LNCaP clone FGC (cell line): ENCODE measurements around the gene NSMF.

Source experiments
- DNase-seq: peaks from one replicate; pipeline ENCODE4 v3.0.0-alpha.2; 2011; ENCODE audit warnings: low read depth
- H3K4me3 ChIP-seq: 2 replicates; pipeline ENCODE4 v1.5.1; 2011; ENCODE audit warnings: mild to moderate bottlenecking, low read depth, low read length, control low read depth
- CTCF ChIP-seq: IDR thresholded peaks from 2 replicates; pipeline ENCODE4 v1.5.1; 2012; ENCODE audit warnings: mild to moderate bottlenecking; ENCODE audit not compliant: control insufficient read depth, insufficient read depth; ENCODE audit errors: extremely low read depth

Gene NSMF

GRCh38 chr9:137501457-137501856 lies 42.3 kb upstream of the NSMF start:
- DNase-seq: no peak
- no peak for TF ChIP-seq CTCF

GRCh38 chr9:137500666-137501397 lies 41.7 kb upstream of the NSMF start:
- no peak overlapping the region for H3K4me3 ChIP-seq
- no peak for DNase-seq
- no peak for TF ChIP-seq CTCF

More at GRCh38 chr9:137501457-137501856, 42.3 kb upstream of the NSMF start:
- H3K4me3 ChIP-seq: no peak overlapping the region

GRCh38 chr9:137499858-137500661 lies 40.9 kb upstream of the NSMF start:
- DNase-seq: no peak
- H3K4me3 ChIP-seq: no peak overlapping the region
- no peak for TF ChIP-seq CTCF

- no peak for TF ChIP-seq CTCF
- H3K4me3 ChIP-seq: no peak overlapping the region
- no peak for DNase-seq
Observed at GRCh38 chr9:137499416-137499815, 40.3 kb upstream of the NSMF start.

- no peak overlapping the region for H3K4me3 ChIP-seq
Observed at GRCh38 chr9:137498720-137499150, 39.6 kb upstream of the NSMF start.

More at GRCh38 chr9:137498720-137499150, 39.6 kb upstream of the NSMF start:
- DNase-seq: no peak
- TF ChIP-seq CTCF: no peak
